ENCODE results near the gene NEK1.
A peak's percentile ranks its signal among the peaks of the same experiment; 100 is the strongest.

NEK1 gene

GRCh38 chr4:169619518-169619957 is 7.2 kb upstream of the NEK1 start:
- DNase-seq, result peak; percentile 36
- Histone ChIP-seq H3K9me3 (no peaks in the 10 kb centered on the region), H3K36me3 (no peaks in the 10 kb centered on the region), H3K27me3 (no peaks in the 10 kb centered on the region), H3K4me1 (no peaks in the 10 kb centered on the region; the same call in 1 of the 2 replicates), H3K4me3 (ENCODE audit: low read depth, low read length) (peak overlapping the region; percentile 88)
- peak; percentile 61 for TF ChIP-seq CTCF (IDR thresholded peaks at IDR 0.05; ENCODE audit: low read depth, low read length)

- Histone ChIP-seq H3K36me3 (no peaks in the 10 kb centered on the region), H3K27me3 (no peaks in the 10 kb centered on the region), H3K4me3 (ENCODE audit: low read depth, low read length) (no peak overlapping the region), H3K9me3 (no peaks in the 10 kb centered on the region), H3K4me1 (no peaks in the 10 kb centered on the region; the same call in 1 of the 2 replicates)
- no peak for DNase-seq
- TF ChIP-seq CTCF (IDR thresholded peaks at IDR 0.05; ENCODE audit: low read depth, low read length), result no peak
These were observed 6.6 kb upstream of the NEK1 start for GRCh38 chr4:169618986-169619385.

GRCh38 chr4:169618286-169618685 is 5.9 kb upstream of the NEK1 start:
- no peak overlapping the region for H3K4me3 ChIP-seq (ENCODE audit: low read depth, low read length)
- TF ChIP-seq CTCF (IDR thresholded peaks at IDR 0.05; ENCODE audit: low read depth, low read length), result no peak
- DNase-seq, result no peak
- H3K27me3 ChIP-seq, result no peaks in the 10 kb centered on the region
- no peaks in the 10 kb centered on the region for H3K36me3 ChIP-seq
- H3K9me3 ChIP-seq, result no peaks in the 10 kb centered on the region
- H3K4me1 ChIP-seq, result peaks cover 3% of the 10 kb centered on the region

GRCh38 chr4:169617306-169617705 is 4.9 kb upstream of the NEK1 start:
- Histone ChIP-seq H3K27me3 (no peaks in the 10 kb centered on the region), H3K36me3 (peaks cover under 1% of the 10 kb centered on the region; the same call in 1 of the 2 replicates), H3K9me3 (no peaks in the 10 kb centered on the region), H3K4me1 (peaks cover 4% of the 10 kb centered on the region), H3K4me3 (ENCODE audit: low read depth, low read length) (no peak overlapping the region)
- no peak for DNase-seq
- no peak for TF ChIP-seq CTCF (IDR thresholded peaks at IDR 0.05; ENCODE audit: low read depth, low read length)

- peaks cover 4% of the 10 kb centered on the region for H3K4me1 ChIP-seq
- no peak for DNase-seq
- no peak for TF ChIP-seq CTCF (IDR thresholded peaks at IDR 0.05; ENCODE audit: low read depth, low read length)
- H3K27me3 ChIP-seq, result no peaks in the 10 kb centered on the region
- no peak overlapping the region for H3K4me3 ChIP-seq (ENCODE audit: low read depth, low read length)
- no peaks in the 10 kb centered on the region for H3K9me3 ChIP-seq
- peaks cover 3% of the 10 kb centered on the region for H3K36me3 ChIP-seq
These were observed 4.5 kb upstream of the NEK1 start for GRCh38 chr4:169616846-169617245.

- Histone ChIP-seq H3K36me3 (peaks cover 3% of the 10 kb centered on the region), H3K9me3 (no peaks in the 10 kb centered on the region), H3K4me3 (ENCODE audit: low read depth, low read length) (no peak overlapping the region), H3K4me1 (peaks cover 4% of the 10 kb centered on the region), H3K27me3 (no peaks in the 10 kb centered on the region)
- no peak for TF ChIP-seq CTCF (IDR thresholded peaks at IDR 0.05; ENCODE audit: low read depth, low read length)
- no peak for DNase-seq
These were observed 3.2 kb upstream of the NEK1 start for GRCh38 chr4:169615467-169616106.

Data from BE2C (cell line).